Measurements from ENCODE around the gene UBE2I. TPM values are rescaled to one million over a fixed set of nuclear protein-coding genes. Genes with fewer than 3 reads are reported as not detected.

UBE2I gene
- total RNA-seq, 1 donor from 2014 or later: 143 TPM

DNA sequence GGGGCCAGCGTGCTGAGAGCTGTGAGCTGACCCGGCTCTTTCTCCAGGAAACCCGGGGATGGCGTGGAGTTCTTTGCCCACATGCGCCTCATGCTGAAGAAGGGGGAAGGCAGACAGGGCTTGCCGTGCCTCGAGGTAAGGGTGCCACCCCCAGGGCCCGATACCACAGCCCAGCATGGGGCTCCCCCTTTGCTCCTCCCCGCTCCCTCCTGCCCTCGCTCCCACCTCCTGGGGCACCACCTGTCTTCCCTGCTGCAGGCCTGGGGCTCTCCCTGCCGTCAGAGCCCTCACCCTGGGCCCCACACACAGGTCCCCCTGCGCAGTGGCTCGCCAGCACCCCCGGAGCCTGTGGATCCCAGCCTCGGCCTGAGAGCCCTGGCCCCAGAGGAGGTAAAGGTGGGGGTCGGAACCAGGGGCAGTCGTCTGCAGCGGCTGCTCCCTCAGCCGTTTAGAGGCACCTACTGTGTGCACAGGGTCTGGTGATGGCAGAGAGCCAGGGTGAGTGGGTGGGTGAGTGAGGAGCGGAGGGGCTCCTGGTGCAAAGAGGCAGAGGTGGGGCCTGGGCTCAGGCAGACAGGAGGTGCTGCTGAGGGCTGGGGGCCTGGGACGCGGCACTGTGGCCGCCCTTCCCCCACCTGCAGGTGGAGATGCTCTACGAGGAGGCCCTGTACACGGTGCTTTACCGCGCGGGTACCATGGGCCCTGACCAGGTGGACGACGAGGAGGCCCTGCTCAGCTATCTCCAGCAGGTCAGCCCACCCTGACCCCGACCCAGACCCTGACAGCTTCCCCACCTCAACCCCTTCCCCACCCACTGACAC lies 29.6 kb downstream of the UBE2I start:
- Histone ChIP-seq H3K27ac (ENCODE audit: low read depth, low read length) (no peak overlapping the region), H3K9ac (ENCODE audit: low read length) (no peak overlapping the region), H3K4me1 (ENCODE audit: insufficient read depth, low read length) (no peaks in the 10 kb centered on the region), H3K9me3 (ENCODE audit: insufficient read depth, low read depth, low read length) (no peaks in the 10 kb centered on the region), H3K27me3 (ENCODE audit: insufficient read depth, low read length) (peaks cover 25% of the 10 kb centered on the region), H3K79me2 (ENCODE audit: insufficient read depth, low read length) (no peaks in the 10 kb centered on the region), H3K4me2 (ENCODE audit: low read length) (no peak overlapping the region), H3K36me3 (ENCODE audit: insufficient read depth, low read length) (no peaks in the 10 kb centered on the region), H2AFZ (ENCODE audit: low read depth, low read length) (no peak overlapping the region), H3K4me3 (ENCODE audit: insufficient read depth, low read depth, low read length) (no peak overlapping the region), H4K20me1 (ENCODE audit: insufficient read depth, low read length) (no peaks in the 10 kb centered on the region)
- peaks cover 34% of the 10 kb centered on the region for H3K27me3 Mint-ChIP-seq (ENCODE audit: low read depth, unreplicated experiment)
- FAIRE-seq: no peak
- no peak overlapping the region for H3K27ac Mint-ChIP-seq (ENCODE audit: unreplicated experiment)
- TF ChIP-seq, protein P1, sequence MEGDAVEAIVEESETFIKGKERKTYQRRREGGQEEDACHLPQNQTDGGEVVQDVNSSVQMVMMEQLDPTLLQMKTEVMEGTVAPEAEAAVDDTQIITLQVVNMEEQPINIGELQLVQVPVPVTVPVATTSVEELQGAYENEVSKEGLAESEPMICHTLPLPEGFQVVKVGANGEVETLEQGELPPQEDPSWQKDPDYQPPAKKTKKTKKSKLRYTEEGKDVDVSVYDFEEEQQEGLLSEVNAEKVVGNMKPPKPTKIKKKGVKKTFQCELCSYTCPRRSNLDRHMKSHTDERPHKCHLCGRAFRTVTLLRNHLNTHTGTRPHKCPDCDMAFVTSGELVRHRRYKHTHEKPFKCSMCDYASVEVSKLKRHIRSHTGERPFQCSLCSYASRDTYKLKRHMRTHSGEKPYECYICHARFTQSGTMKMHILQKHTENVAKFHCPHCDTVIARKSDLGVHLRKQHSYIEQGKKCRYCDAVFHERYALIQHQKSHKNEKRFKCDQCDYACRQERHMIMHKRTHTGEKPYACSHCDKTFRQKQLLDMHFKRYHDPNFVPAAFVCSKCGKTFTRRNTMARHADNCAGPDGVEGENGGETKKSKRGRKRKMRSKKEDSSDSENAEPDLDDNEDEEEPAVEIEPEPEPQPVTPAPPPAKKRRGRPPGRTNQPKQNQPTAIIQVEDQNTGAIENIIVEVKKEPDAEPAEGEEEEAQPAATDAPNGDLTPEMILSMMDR (IDR thresholded peaks at IDR 0.05; ENCODE audit: insufficient read depth, low read depth, low read length): no peak
- no peak overlapping the region for H3K4me3 Mint-ChIP-seq (ENCODE audit: unreplicated experiment)
- peaks cover 5% of the 10 kb centered on the region for H3K4me1 Mint-ChIP-seq (ENCODE audit: low read depth, unreplicated experiment)
- no peaks in the 10 kb centered on the region for H3K36me3 Mint-ChIP-seq (ENCODE audit: low read depth, unreplicated experiment)
- no peaks in the 10 kb centered on the region for H3K9me3 Mint-ChIP-seq (ENCODE audit: unreplicated experiment)
- no peak for DNase-seq (ENCODE audit: low read depth)

DNA sequence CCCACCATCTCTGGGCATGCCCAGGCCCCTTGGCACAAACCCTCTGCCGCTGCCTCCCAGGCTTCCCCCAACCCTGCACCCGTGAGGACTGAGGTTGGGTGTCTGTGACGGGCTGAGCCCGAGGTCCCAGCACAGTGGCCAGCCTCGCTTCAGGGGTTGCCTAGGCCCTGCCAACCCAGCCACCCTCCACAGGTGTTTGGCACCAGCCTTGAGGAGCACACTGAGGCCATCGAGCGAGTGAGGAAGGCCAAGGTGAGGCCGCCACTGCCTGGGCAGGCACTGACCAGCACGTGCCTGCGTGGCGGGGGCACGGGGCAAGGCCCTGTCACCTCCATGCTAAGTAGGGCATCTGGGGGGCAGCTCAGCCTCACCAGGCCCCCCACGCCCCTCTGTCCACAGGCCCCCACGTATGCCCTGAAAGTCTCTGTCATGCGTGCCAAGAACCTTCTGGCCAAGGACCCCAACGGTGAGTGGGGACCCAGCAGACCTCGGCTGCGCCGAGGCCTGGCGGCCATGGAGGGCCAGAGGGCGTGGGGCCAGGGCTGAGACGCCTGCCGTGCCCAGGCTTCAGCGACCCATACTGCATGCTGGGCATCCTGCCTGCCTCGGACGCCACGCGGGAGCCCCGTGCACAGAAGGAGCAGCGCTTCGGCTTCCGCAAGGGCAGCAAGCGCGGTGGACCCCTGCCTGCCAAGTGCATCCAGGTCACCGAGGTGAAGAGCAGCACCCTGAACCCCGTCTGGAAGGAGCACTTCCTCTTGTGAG lies 31.5 kb downstream of the UBE2I start:
- no peak overlapping the region for H3K4me3 ChIP-seq (ENCODE audit: insufficient read depth, low read depth, low read length)
- H3K9me3 ChIP-seq (ENCODE audit: insufficient read depth, low read depth, low read length): no peaks in the 10 kb centered on the region
- no peaks in the 10 kb centered on the region for H3K36me3 ChIP-seq (ENCODE audit: insufficient read depth, low read length)
- no peaks in the 10 kb centered on the region for H3K79me2 ChIP-seq (ENCODE audit: insufficient read depth, low read length)
- Mint-ChIP-seq H3K27me3 (ENCODE audit: low read depth, unreplicated experiment) (peaks cover 19% of the 10 kb centered on the region), H3K4me3 (ENCODE audit: unreplicated experiment) (no peak overlapping the region), H3K36me3 (ENCODE audit: low read depth, unreplicated experiment) (no peaks in the 10 kb centered on the region), H3K9me3 (ENCODE audit: unreplicated experiment) (no peaks in the 10 kb centered on the region), H3K27ac (ENCODE audit: unreplicated experiment) (no peak overlapping the region), H3K4me1 (ENCODE audit: low read depth, unreplicated experiment) (peaks cover 5% of the 10 kb centered on the region)
- peaks cover 9% of the 10 kb centered on the region for H3K27me3 ChIP-seq (ENCODE audit: insufficient read depth, low read length)
- FAIRE-seq: no peak
- no peaks in the 10 kb centered on the region for H4K20me1 ChIP-seq (ENCODE audit: insufficient read depth, low read length)
- H3K27ac ChIP-seq (ENCODE audit: low read depth, low read length): no peak overlapping the region
- H3K9ac ChIP-seq (ENCODE audit: low read length): no peak overlapping the region
- DNase-seq (ENCODE audit: low read depth): no peak
- no peaks in the 10 kb centered on the region for H3K4me1 ChIP-seq (ENCODE audit: insufficient read depth, low read length)
- H3K4me2 ChIP-seq (ENCODE audit: low read length): no peak overlapping the region
- TF ChIP-seq, protein P1 (IDR thresholded peaks at IDR 0.05; ENCODE audit: insufficient read depth, low read depth, low read length): no peak
- no peak for TF ChIP-seq EZH2 (IDR thresholded peaks at IDR 0.05; ENCODE audit: insufficient read depth, low read length)
- no peak overlapping the region for H2AFZ ChIP-seq (ENCODE audit: low read depth, low read length)
